Measurements from ENCODE around the gene ASB13.

Gene ASB13, protein sequence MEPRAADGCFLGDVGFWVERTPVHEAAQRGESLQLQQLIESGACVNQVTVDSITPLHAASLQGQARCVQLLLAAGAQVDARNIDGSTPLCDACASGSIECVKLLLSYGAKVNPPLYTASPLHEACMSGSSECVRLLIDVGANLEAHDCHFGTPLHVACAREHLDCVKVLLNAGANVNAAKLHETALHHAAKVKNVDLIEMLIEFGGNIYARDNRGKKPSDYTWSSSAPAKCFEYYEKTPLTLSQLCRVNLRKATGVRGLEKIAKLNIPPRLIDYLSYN

DNA sequence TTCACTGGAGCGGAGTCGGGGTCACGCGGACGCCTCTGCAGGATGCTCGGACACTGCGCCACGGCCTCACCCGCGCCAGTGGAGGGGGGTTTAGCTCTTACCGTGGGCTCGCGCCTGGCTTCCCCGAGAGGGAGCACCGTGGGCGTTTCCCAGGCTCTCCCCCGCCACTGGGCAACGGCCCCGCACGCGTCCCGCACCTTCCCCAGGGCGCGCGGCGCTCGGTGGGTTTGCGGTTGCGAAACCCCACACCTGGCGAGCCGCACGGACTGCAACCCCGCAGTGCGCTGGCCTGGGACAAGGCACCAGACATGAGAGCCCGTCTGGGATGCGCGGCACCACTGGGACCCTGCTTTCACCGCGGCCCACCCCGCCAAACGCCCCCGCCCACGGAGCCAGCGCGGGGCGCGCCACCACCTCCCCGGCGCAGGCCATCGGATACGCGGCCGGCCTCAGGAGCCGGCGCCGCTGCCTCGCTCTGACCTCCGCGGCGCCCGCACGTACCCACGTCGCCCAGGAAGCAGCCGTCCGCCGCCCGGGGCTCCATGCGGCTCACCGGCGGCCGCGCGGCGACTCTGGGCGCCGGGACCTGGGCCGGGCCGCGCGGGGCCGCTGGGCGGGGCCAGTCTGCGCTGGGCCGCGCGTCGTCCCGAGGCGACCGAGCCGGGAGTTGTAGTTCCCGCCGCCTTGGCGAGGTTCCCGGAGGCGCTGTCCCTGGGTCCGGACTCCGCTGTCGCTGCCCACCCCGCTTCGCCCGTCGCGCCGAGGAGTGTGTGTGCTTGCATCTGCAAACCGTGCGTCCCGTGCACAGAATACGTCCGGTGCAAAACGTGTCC lies at the start of gene ASB13:
ASB13 (minus strand) TSS at position 588 of the 833 bp plus-strand sequence; CDS start at position 544, 44 bp downstream.
- DNase-seq (ENCODE audit: low read depth in 2 of 2): no peak

DNA sequence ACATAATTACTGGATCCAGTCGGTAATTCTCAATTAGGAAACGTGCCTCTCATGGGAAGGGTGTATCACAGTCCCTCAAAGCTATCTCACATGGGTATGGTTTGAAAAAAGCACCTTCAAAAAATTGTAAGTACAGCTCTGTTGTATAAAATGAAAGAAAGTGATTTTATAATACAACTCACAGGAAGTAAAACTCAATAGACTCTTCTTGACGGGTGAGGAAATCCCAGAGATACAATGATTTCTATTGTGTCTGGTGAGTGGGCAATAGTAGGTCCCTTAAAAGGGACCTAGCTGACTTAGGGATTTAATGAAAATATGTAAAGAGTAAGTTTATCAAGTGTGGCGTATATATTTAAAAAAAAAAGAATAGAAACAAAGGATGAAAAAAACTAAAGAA lies 45.2 kb upstream of the ASB13 start:
- no peak for DNase-seq (ENCODE audit: low read depth in 2 of 2)

DNA sequence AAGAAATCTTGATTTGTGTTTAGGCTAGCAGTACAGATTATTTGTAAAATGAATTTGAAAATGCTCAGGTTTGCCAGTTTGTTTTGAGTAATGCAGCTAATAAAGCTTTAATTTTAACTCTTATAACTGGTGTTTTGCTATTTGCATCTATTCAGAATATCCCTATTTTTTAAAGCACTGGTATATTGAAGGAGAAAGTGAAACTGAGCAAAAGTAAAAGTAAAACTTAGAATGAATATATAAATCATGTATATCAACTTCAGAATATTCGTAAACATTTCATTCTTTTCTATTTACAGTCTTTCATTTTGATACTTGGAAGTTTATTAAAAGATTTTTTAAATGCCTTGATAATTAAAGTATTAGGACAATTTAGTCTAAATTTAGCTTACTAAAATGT lies 44.5 kb upstream of the ASB13 start:
- DNase-seq (ENCODE audit: low read depth in 2 of 2): no peak

DNA sequence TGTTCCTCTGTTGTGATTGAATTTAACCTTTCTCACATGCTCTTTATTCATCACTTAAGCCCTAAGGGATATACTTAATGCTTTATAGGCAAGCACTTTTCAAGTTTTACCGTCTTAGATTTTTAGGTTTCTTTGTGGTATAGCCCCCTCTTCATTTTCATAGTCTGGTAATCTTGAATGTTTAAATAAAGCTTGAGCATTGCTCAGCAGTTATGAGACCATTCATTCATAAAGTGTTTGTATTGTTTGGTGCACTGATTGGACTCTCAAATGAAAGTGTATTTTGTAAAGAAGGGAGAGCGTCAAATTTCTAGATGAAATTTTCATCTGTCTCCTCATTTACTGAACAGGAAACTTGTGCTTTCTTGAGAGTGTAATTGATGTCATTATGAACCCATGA lies 43.5 kb upstream of the ASB13 start:
- no peak for DNase-seq (ENCODE audit: low read depth in 2 of 2)

DNA sequence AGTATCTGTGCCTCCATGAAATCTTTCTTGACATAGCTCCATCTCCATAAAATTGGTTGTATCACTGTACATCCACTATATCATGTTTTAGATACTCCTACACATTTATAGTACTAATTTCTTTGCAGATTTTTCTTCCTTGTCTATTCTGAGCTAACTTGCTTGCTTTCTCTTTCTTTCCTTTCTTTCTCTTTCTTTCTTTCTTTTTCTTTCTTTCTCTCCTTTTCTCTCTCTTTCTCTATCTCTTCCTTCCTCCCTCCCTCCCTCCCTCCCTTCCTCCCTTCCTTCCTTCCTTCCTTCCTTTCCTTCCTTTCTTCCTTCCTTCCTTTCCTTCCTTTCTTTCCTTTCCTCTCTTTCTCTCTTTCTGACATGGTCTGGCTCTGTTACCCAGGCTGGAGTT lies 42.0 kb upstream of the ASB13 start:
- no peak for DNase-seq (ENCODE audit: low read depth in 2 of 2)

DNA sequence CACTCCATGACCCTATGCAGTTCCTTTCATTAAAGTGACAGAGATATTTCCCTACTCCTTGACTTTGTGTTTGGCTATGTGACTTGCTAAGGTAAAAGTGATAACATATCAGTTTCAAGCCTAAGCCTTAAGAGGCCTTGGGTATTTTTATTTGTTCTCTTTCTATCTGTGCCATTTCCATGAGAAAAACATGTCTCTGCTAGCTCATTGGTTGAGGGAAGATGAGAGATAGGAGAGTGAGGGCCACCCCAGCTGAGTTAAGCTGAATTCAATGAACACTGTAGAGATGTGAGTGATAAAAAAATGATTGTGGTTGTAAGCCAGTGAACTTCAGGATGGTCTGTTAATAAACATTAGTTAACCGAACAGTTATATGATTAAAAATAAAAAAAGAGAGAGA lies 31.7 kb upstream of the ASB13 start:
- DNase-seq (ENCODE audit: low read depth in 2 of 2): no peak

DNA sequence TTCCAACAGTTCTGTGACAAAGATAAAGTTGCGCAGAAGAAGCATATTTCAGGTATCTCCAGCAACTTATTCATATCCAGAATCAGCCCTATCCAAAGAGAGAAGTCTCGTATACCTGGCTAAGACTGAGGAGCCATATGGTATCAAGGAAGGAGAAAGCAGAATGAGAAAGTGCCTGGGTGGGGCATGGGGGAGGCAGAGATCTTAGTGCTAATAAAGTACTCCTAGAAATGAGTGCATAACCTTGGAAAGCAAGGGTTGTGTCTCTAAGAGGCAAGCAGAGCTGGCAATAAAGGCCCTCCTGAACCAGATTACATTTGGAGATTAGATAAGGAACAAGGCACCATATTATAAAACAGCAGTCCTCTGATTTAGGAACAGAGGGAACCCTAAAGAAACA lies 30.9 kb upstream of the ASB13 start:
- no peak for DNase-seq (ENCODE audit: low read depth in 2 of 2)

DNA sequence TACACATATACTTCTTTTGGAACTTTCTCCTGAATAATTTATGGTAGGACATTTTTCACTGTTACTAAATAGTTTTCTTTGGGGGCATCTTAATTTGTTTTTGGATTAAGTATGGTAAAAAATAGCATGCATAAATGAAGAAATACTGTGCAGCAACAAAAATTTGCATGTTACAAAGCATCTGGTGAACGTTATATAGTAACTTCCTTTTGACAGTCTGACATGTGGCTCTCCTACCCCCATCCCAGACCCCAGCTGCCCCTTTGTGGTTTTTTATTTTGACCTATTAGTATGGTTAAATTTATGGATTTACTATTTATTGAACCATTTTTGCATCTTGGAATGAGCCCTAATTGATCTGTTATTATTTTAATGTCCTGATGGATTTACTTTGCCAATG lies 28.2 kb upstream of the ASB13 start:
- DNase-seq (ENCODE audit: low read depth in 2 of 2): no peak

DNA sequence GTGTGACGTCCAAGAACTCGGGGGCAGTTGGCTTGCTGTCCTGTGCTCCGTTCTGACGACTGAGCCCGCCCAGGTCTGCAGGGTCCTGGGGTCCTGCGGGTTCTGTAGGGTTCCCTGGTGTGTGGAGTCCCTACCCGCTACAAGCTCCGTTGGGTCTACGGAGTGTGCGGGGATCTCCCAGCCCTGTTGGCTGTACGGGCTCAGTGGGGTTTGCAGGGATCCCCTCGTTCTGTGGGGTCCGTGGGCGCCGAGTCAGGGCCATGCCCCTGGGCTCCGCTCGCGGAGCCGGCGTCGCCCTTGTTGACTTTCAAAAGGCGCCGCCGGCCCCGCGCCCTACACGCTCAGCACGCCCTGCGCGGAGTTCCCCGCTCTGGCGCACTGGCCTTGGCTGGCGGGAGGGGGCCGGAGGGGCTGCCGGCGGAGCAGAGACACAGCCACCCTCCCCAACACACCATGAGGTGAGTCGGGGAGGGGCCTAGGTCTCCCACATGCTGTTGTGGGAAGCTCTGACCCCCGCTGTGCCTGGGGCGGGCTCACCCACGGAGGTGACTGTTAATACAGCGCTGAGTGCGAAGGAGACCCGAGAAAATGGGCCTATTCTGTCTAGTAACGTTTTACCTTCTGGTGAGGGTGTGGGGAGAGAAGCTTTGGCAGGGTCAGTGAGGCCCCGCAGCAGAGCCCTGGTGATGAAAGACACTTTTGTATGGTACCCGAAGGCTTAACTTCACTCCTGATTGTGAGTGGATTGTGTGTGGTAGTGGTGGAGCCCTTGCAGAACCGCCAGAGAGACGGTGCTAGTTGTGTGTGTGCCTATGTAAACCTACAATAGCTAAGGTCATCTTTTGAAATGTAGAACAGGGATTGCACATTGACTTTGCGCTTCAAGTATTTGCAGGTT lies 26.3 kb upstream of the ASB13 start:
- DNase-seq (ENCODE audit: low read depth in 2 of 2): peak; percentile 27 to 30

DNA sequence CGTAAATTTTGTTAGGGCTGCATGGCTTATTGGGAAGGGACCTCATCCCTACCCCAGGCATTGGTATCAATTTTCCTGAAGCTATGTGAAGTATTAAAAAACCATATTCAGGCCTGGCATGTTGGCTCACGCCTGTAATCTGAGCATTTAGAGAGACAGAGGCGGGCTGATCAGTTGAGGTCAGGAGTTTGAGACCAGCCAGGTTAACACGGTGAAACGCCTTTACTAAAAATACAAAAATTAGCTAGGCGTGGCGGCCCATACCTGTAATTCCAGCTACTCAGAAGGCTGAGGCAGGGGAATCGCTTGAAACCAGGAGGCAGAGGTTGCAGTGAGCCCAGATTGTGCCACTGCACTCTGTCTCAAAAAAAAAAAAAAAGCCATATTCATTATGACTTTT lies 25.4 kb upstream of the ASB13 start:
- DNase-seq (ENCODE audit: low read depth in 2 of 2): no peak

DNA sequence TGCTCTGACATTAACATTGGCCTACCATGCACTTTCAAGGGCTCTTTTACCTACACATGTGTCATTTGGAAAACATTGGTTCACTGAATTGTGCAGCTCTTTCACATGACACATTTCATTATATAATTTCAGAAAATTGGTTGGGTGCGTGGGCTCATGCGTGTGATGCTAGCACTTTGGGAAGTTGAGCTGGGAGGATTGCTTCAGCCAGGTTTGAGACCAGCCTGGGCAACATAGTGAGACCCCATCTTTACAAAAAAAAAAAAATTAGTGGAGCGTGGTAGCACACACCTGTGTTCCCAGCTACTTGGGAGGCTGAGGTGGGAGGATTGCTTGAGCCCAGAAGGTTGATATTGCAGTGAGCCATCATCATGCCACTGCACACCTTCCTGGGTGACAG lies 22.2 kb upstream of the ASB13 start:
- DNase-seq (ENCODE audit: low read depth in 2 of 2): no peak

DNA sequence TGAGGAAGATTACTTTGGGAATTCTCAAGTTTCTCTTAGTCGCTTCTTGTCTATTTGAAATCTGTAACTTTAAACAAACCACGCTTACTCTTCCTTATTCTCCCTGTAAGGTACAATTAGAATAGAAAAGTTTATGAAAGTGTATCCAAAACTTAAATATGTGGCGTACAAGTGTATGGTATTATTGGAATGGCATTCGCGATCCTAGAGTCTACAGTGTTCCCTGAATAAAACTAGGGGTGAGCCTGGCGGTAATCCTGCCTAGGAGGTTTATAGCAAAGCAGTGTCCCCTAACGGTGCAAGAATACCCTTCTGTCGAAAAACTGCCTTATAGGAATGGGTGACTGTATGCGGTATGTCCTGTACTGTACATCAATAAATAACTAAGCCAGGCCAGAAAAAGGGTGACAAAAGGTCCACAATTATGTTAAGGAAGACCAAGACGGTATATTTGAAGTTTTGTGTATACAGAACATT lies 19.4 kb upstream of the ASB13 start:
- no peak for DNase-seq (ENCODE audit: low read depth in 2 of 2)

DNA sequence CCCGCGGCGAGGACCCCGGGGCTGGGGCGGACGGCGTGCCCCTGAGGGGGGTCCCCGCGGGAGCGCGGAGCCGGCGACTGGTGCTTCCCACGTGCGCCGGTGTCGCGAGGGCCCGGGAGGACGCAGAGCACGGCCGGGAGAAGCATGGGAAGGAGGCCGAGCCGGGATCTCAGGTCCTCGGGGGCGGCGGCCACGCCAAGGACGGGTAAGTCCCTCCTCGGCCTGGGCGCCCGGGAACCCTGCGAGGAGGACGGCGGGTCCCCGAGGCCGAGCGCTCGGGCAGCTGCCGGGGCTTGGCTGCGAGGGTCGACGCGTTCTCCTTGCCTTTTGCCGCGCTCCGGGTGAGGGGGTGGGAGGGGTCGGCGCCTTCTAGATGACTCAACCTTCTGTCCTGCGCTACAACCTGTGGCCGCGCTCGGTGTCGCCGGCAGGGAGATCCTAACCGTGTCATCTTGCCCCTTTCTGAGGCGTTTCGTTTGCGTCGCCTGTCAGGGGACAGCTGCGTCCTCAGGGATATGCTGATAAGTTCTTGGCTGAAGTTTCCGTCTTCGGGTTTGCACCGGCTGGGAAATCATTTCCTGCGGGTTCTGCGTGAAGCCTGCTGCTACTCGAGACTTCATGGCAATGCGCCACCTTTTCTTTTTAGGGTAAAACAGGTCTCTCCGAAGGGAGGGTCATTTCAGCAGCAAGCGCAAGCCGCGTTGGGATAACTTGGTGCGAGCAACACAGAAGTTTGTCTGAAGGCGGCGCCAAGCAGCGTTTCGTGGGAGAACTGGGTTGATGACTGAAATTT lies 18.8 kb upstream of the ASB13 start:
- DNase-seq (ENCODE audit: low read depth in 2 of 2): peak; percentile 23 to 46

DNA sequence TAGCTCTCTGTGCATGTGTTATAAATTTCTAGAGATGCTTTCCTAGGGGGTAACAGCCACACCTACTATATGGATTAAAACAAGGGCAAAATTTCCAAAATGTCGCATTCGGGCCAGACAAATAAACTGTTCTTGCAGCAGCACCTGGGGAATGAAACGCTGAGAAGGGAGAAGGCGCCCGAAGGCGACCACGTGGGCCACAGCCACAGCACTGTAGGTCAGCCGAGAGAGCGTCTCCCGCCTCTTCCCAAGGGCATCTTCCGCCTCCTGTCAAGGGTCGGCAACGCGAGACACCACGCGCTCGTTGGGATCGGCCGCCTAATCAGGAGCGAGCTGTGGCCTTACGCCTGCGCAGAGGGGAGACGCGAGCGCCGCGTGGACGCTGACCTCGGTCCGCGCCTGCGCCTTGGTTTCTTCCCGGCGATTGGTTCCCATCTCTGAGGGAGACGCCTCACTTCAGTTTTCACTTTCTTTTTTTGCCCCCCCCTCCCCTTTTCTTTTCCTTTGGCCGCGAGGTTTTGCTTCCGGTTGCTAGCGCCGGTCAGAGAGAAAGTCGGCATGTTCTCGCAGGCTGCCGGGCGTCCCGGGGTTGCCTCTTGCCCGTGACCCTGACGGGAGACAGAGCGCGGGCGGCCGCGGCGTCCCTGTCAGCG lies 18.0 kb upstream of the ASB13 start, which contains the start of gene TASOR2:
TASOR2 (plus strand) TSS at position 521 of the 653 bp plus-strand sequence. CDS start 35,805 bp downstream, outside the sequence.
- DNase-seq (ENCODE audit: low read depth in 2 of 2): peak; percentile 93

DNA sequence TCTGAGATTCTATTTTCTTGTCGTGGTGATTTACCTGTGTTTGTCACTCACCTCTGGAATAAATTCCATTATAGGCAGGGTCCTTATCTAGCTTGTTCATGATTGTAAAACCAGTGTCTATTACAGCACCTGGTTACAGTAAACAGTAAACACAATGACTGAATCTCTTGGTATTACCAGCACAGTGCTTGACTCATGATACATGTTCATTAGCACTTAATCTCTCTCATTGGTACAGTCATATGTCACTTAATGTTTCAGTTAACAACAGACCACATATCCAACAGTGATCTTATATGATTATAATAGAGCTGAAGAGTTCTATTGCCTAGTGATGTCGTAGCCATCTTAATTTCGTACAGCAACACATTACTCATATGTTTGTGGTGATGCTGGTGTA lies 16.7 kb upstream of the ASB13 start:
- DNase-seq (ENCODE audit: low read depth in 2 of 2): no peak

DNA sequence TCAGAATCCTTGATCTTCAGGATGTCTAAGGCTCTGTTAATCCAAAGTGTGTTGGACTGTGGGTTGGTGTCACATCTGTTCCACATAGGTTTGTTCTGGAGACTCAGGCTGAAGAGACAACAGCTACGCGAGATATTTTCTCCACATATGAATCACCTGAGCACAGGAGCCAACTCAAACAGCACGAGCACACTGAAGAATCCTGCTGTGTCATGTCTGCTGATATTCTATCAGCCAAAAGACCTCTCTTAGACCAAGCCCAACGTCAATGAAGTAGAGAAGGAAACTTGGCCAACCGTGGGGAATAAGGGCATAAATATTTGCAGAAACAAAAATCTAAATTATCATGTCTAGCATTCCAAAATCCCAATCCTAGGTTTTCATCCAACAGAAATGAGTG lies 15.5 kb upstream of the ASB13 start:
- no peak for DNase-seq (ENCODE audit: low read depth in 2 of 2)

DNA sequence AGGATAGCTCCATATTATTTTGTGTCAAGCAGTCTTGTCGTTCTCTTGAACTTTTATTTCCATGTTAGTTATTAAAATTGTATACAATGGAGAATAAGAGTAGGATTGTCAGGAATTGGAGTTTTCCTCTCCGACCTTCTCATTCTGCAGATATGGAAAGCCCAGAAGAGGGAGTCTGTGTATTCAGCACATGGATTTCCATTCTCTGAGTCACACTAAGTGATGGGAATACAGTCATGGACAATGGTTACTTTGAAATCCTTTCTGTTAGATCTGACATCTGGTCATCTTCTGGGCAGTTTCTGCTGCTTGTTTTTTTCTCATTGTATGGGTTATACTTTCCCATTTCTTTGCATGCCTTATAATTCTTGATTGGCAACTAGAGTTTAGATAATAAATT lies 13.2 kb upstream of the ASB13 start:
- no peak for DNase-seq (ENCODE audit: low read depth in 2 of 2)

DNA sequence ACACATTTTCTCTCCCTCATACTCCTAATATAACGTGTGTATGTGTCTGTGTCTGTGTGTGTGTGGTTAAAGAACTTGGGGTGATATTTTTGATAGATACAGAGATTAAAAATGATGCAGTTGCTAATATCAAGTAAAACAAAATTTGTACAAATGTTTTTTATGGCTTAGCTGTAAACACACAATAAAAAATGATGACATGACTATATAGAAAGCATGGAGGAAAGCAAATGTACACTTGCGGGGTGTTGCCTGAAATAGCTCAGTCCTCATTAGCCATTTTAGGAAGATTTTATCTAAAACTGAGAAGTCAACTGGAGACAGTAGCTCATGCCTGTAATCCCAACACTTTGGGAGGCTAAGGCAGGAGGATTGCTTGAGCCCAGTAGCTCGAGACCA lies 12.6 kb upstream of the ASB13 start:
- DNase-seq (ENCODE audit: low read depth in 2 of 2): no peak

DNA sequence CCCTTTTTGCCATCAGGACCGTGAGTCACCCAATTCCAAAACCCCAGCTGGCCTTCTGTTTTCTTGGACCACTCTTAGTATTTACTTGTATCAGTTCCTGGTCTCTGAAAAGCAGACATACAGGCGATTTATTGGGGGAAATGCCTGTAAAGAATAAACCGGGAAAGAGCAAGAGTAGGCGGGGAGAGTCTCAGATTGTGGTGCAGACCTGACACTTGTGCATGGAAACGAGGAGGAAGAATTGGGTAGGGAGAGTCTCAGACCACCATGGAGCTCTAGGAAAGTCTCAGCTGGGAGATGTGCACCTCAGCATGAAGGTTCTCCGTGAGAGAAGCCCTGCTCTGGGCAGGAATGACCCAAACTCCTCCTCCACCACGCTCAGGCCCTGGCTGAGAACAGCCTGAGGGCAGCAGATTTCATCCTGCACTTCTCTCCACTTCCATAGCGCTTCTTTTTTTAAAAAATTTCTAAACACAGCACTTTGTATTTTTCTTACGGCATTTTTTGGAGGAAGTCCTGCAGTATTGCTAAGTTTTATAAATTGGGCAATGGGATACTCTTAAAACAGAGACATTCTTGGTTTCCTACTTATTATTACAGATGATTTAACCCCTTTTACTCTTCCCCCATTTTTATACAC lies 12.1 kb upstream of the ASB13 start:
- no peak for DNase-seq (ENCODE audit: low read depth in 2 of 2)

Measured in stimulated activated CD8-positive, alpha-beta memory T cell treated with anti-CD3 and anti-CD28 coated beads, Interleukin-2, amount 100 ng/mL, for 1 hour (primary cell).